Testis (tissue), 3 donors: Measurements from ENCODE around the gene DRAP1. TPM values are rescaled to one million over a fixed set of nuclear protein-coding genes. Genes with fewer than 3 reads are reported as not detected.
"Not testable (repeated sequence)": the region's sequence is repeated elsewhere in the genome, so short reads cannot be mapped to it uniquely, and the experiment has no call there.

ENCODE experiments used
- DNase-seq: peaks from one replicate; pipeline ENCODE4 v3.0.0-alpha.2; 2019
- H3K27ac ChIP-seq, 2 donors: fragments of 200-600 bp; sonication (generic); one replicate each; pipeline ENCODE4 v1.5.1; 2019
- H3K27me3 ChIP-seq: fragments of 200-600 bp; sonication (generic); one replicate; pipeline ENCODE4 v1.5.1; 2019
- H3K36me3 ChIP-seq: fragments of 200-600 bp; sonication (generic); one replicate; pipeline ENCODE4 v1.5.1; 2017; ENCODE audit warnings: low read depth; ENCODE audit errors: missing control alignments
- H3K4me1 ChIP-seq: fragments of 200-600 bp; sonication (generic); one replicate; pipeline ENCODE4 v1.5.1; 2019
- H3K4me3 ChIP-seq, 2 donors: fragments of 200-600 bp; sonication (generic); one replicate each; pipeline ENCODE4 v1.5.1; 2017 to 2019
- H3K9me3 ChIP-seq: fragments of 200-600 bp; sonication (generic); one replicate; pipeline ENCODE4 v1.5.1; 2017
- POLR2A ChIP-seq: fragments of 450-650 bp; IDR thresholded peaks from one replicate; pipeline ENCODE4 v1.6.1; 2017; ENCODE audit warnings: antibody characterized with exemption, mild to moderate bottlenecking, moderate library complexity
- WGBS, 2 donors: methylation state at CpG; one replicate each; pipeline ENCODE4 v1.1.5; 2018; 5-methylcytosine and 5-hydroxymethylcytosine counted together
- intact Hi-C: fragments of 100-400 bp; cut with DNase I; formaldehyde crosslinking; loops from one replicate; pipeline ENCODE4 v1.15.1; 2023; ENCODE audit warnings: low total_unique reads
- polyA plus RNA-seq: library from polyadenylated mRNA; stranded (reverse); fragments of 350-450 nt; fragmentation: Illumina TruSeq; extraction: RNeasy Lipid Tissue Mini Kit (QIAGEN cat#74804); gene quantifications from one replicate; pipeline ENCODE4 v1.2.3, GENCODE V29; 2014; ENCODE audit warnings: low read depth, low replicate concordance; ENCODE audit not compliant: insufficient read depth
- total RNA-seq, 2 donors: library from RNA; depleted of rRNA; stranded (reverse); fragments of >200 nt; gene quantifications; one replicate each; pipeline ENCODE4 v1.2.3, GENCODE V29; 2016
- TF ChIP-seq, protein P1 (sequence below), 3 experiments: fragments of 450-650 bp in 2 of 3; fragments of 200-600 bp in 1 of 3; sonication (generic) in 1 of 3; IDR thresholded peaks; one replicate each; pipeline ENCODE4 v1.5.1; 2016 to 2019; ENCODE audit warnings: antibody characterized with exemption in 3 of 3, mild to moderate bottlenecking in 2 of 3, moderate library complexity in 1 of 3

Gene DRAP1
- total and polyA plus RNA-seq, 3 donors from 2014 or later, result 215 to 304 (median 243) TPM

DNA sequence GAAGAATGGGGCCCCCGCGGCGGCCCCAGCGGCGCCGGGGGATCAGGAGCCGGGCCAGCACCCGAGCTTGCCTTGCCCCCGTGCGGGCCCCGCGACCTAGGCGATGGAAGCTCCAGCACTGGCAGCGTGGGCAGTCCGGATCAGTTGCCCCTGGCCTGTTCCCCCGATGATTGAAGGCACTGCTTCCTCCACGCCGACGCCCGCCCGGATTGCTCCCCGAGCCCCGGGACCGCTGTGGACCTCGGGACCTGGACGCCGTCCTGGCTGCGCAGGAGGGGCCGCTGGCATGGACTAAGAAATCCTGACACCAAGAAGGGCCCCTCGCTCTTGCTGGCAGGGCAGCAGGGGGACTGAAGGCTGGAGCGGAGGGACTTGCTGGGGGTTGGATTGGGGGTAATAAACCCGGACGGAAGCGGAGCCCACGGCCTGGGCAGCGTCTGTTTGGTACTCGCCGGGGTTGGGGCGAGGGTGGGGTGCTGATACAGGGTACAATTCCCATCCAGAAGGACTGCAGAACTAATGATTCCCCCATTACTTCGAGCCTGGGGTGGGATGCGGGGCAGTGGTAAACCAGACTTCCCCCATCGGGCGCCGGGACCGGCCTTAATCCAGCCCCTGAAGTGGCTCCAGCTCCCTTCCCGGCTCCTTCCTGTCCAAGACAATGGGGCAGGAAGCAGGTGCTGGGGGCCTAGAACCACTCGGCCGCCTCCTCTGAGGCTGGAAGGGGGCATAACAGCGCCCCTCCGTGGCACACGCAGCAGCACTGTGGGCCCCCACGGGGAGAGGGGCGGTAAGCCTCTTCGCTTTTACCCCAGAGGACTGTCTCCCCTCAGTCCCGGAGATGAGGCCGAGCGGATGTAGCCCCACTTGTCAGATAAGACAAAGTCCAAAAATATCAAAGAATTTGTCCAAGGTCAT lies 27.7 kb upstream of the DRAP1 start:
- no peak for TF ChIP-seq POLR2A
- TF ChIP-seq, protein P1, sequence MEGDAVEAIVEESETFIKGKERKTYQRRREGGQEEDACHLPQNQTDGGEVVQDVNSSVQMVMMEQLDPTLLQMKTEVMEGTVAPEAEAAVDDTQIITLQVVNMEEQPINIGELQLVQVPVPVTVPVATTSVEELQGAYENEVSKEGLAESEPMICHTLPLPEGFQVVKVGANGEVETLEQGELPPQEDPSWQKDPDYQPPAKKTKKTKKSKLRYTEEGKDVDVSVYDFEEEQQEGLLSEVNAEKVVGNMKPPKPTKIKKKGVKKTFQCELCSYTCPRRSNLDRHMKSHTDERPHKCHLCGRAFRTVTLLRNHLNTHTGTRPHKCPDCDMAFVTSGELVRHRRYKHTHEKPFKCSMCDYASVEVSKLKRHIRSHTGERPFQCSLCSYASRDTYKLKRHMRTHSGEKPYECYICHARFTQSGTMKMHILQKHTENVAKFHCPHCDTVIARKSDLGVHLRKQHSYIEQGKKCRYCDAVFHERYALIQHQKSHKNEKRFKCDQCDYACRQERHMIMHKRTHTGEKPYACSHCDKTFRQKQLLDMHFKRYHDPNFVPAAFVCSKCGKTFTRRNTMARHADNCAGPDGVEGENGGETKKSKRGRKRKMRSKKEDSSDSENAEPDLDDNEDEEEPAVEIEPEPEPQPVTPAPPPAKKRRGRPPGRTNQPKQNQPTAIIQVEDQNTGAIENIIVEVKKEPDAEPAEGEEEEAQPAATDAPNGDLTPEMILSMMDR (IDR thresholded peaks at IDR 0.05), result no peak
- DNase-seq, result peak; percentile 49
- H3K9me3 ChIP-seq, result no peaks in the 10 kb centered on the region
- peaks cover 44% of the 10 kb centered on the region for H3K4me1 ChIP-seq
- no peaks in the 10 kb centered on the region for H3K36me3 ChIP-seq
- no peaks in the 10 kb centered on the region for H3K27me3 ChIP-seq
- H3K4me3 ChIP-seq, result peak overlapping the region; percentile 75 to 86
- intact Hi-C loops, result no loop called here
- peak overlapping the region; percentile 65 to 97 for H3K27ac ChIP-seq
- WGBS, 2 donors, result 1% methylated on average over 38 to 51 of the region's 57 CpGs

DNA sequence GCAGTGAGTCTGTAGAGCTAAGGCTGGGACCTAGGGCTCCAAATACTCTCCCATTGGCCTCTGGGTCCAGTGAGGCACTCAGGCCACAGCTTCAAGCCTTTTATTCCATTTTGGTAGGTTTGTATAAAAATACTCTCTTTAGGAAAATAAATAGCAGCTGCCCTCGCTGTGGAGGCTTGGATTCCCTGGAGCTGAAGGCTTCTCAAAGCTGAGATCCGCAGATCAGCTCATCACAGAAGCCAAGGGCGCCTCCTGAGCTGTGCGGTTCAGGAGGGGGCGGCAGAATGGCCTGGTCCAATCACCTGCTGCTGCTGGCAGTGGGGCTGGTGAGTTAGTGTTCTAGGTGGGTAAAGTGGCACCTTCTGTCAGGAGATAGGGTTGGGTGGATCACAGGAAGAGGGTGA lies 27.1 kb upstream of the DRAP1 start:
- H3K9me3 ChIP-seq, H3K27me3 ChIP-seq, DNase-seq, intact Hi-C loops, H3K36me3 ChIP-seq: not testable (repeated sequence)
- peak overlapping the region; percentile 65 to 97 for H3K27ac ChIP-seq
- peak overlapping the region; percentile 75 to 86 for H3K4me3 ChIP-seq
- H3K4me1 ChIP-seq, result peaks cover 41% of the 10 kb centered on the region
- 10 to 47% methylated on average over 4 to 5 of the region's 5 CpGs for WGBS, 2 donors

- peaks cover 35% of the 10 kb centered on the region for H3K4me1 ChIP-seq
- intact Hi-C loops, result no loop called here
- WGBS, 2 donors, result 67 to 69% methylated on average over 10 of the region's 10 CpGs
- no peaks in the 10 kb centered on the region for H3K36me3 ChIP-seq
- H3K9me3 ChIP-seq, result no peaks in the 10 kb centered on the region
- peak overlapping the region; percentile 65 to 97 for H3K27ac ChIP-seq
- no peak overlapping the region for H3K4me3 ChIP-seq
- DNase-seq, result no peak
- no peak for TF ChIP-seq POLR2A
- TF ChIP-seq, protein P1 (IDR thresholded peaks at IDR 0.05), result no peak
- no peaks in the 10 kb centered on the region for H3K27me3 ChIP-seq
Observed at GRCh38 chr11:65892661-65893317, 26.4 kb upstream of the DRAP1 start.

DNA sequence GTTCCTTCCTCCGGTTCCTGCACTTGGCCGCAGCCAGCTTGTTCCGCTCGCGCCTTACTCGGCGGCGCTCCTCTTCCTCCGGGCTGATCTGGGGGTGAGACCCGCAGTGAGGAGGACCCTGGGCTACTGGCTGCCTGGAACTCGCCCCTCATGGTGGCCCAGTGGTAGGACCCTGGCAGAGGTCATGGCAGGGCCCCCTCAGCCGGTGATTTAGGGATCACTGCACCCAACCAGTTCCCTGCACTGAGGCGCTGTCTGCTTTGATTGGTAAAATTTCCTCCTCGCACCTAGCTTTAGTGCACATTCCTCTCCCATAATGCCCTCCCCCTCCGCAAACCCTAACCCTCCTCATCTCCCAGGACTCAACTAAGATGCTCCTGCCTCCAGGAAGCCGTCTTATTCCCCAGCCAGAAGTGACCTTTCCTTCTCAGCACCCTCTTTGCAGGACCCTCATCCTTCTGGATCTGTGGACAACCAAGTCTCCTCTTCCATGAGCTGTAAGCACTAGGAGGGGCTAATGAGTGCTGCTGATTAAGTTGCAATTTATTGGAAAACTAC lies 25.1 kb upstream of the DRAP1 start:
- peak overlapping the region; percentile 9 to 75 for H3K27ac ChIP-seq
- no peak for DNase-seq
- 78 to 98% methylated on average over 8 to 16 of the region's 16 CpGs for WGBS, 2 donors
- H3K4me1 ChIP-seq, result peaks cover 33% of the 10 kb centered on the region
- H3K36me3 ChIP-seq, result no peaks in the 10 kb centered on the region
- H3K4me3 ChIP-seq, result no peak overlapping the region
- no peaks in the 10 kb centered on the region for H3K27me3 ChIP-seq
- H3K9me3 ChIP-seq, result no peaks in the 10 kb centered on the region
- TF ChIP-seq, protein P1 (IDR thresholded peaks at IDR 0.05), result no peak
- intact Hi-C loops, result no loop called here

- no peaks in the 10 kb centered on the region for H3K36me3 ChIP-seq
Observed at GRCh38 chr11:65895482-65895981, 23.7 kb upstream of the DRAP1 start.

More at GRCh38 chr11:65895482-65895981, 23.7 kb upstream of the DRAP1 start:
- H3K4me3 ChIP-seq, result no peak overlapping the region
- intact Hi-C loops, result no loop called here
- H3K4me1 ChIP-seq, result peaks cover 30% of the 10 kb centered on the region
- H3K27ac ChIP-seq, result no peak overlapping the region
- 89 to 94% methylated on average over 4 to 5 of the region's 5 CpGs for WGBS, 2 donors
- DNase-seq, result no peak
- no peaks in the 10 kb centered on the region for H3K27me3 ChIP-seq
- TF ChIP-seq, protein P1 (IDR thresholded peaks at IDR 0.05), result no peak
- TF ChIP-seq POLR2A, result no peak
- H3K9me3 ChIP-seq, result no peaks in the 10 kb centered on the region
